ENCODE data around the gene PAQR6. TPM values are rescaled to one million over a fixed set of nuclear protein-coding genes. Genes with fewer than 3 reads are reported as not detected.
"Not testable (repeated sequence)": the region's sequence is repeated elsewhere in the genome, so short reads cannot be mapped to it uniquely, and the experiment has no call there.

The PAQR6 gene
- total RNA-seq, 1 experiment from 2014 or later, result 1.7 TPM

DNA sequence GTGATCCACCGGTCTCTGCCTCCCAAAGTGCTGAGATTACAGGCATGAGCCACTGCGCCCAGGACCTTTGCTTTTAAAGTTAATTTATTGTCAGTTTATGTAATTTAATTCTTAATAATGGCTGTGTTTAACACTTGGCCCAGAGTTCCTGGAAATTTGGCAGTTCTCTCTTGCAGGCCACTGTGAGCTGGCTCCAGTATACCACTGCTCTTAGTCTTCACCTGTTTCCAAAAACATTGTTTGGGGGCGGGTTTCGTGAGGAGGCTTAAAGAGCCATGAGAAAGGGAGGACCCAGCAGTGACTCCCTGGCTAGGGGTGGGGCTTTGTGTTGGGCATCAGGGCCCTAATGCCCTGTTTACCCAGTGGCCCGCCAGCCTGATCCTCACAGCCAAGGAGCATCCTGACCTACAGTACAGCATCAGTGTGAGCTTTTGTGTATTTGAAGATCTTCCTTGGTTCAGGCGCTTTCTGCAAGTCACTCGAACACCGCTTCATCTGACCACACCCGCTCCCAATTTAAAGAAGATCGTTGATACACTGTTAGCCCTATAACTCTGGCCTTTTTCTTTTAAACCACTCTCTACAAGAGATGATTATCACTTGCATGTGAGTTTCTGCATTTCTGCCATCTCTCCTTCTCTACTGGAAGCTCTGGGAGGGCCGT lies 17.9 kb downstream of the PAQR6 start:
- Histone ChIP-seq H3K27ac (no peak overlapping the region), H3K36me3 (peaks cover 6% of the 10 kb centered on the region; the same call in 1 of the 2 replicates), H3K4me3 (no peak overlapping the region)

GRCh38 chr1:156228501-156228900 lies 19.4 kb downstream of the PAQR6 start:
- peaks cover 13% of the 10 kb centered on the region; the same call in 1 of the 2 replicates for H3K36me3 ChIP-seq
- H3K27me3 ChIP-seq, result no peaks in the 10 kb centered on the region
- no peaks in the 10 kb centered on the region for H3K4me1 ChIP-seq
- H3K4me3 ChIP-seq, result no peak overlapping the region
- H3K27ac ChIP-seq, result no peak overlapping the region
- no peak for DNase-seq
- H3K9me3 ChIP-seq (replicated peaks), result no peaks in the 10 kb centered on the region

More for the DNA sequence above, 17.9 kb downstream of the PAQR6 start:
- DNase-seq, result no peak
- no peaks in the 10 kb centered on the region for H3K27me3 ChIP-seq
- H3K9me3 ChIP-seq (replicated peaks), result no peaks in the 10 kb centered on the region
- H3K4me1 ChIP-seq, result no peaks in the 10 kb centered on the region

DNA sequence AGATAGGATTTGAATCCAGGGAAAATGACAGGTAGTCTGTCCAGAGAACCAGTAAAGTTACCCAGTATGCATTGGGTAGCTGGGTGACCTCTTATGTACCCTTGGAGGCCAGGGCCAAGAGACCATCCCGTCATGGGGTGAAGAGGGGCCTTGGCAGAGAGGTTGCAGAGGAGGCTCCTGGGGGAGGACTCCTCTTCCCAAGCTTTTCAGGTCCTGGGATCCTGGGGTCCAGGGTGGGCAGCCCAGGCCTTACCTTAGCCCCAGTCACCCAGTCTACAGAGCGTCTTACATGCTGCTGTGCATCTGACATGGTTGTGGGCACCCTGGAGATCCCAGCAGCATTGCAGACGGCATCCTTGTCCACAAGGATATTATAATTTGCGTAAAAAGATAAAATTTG lies 21.1 kb downstream of the PAQR6 start:
- no peak overlapping the region for H3K27ac ChIP-seq
- no peaks in the 10 kb centered on the region for H3K4me1 ChIP-seq
- DNase-seq, result no peak
- no peak overlapping the region for H3K4me3 ChIP-seq
- H3K36me3 ChIP-seq, result peaks cover 19% of the 10 kb centered on the region
- no peaks in the 10 kb centered on the region for H3K9me3 ChIP-seq (replicated peaks)
- H3K27me3 ChIP-seq, result no peaks in the 10 kb centered on the region

- no peak overlapping the region for H3K27ac ChIP-seq
- H3K9me3 ChIP-seq (replicated peaks), result no peaks in the 10 kb centered on the region
- no peak for DNase-seq
- no peaks in the 10 kb centered on the region for H3K27me3 ChIP-seq
- peaks cover 19% of the 10 kb centered on the region for H3K36me3 ChIP-seq
- H3K4me1 ChIP-seq, result no peaks in the 10 kb centered on the region
- no peak overlapping the region for H3K4me3 ChIP-seq
Observed at GRCh38 chr1:156226116-156226538, 21.7 kb downstream of the PAQR6 start.

GRCh38 chr1:156225677-156226014 lies 22.2 kb downstream of the PAQR6 start:
- H3K4me3 ChIP-seq, result no peak overlapping the region
- H3K27me3 ChIP-seq, result no peaks in the 10 kb centered on the region
- H3K27ac ChIP-seq, result no peak overlapping the region
- H3K36me3 ChIP-seq, result peaks cover 21% of the 10 kb centered on the region
- no peaks in the 10 kb centered on the region for H3K9me3 ChIP-seq (replicated peaks)
- DNase-seq, result no peak
- H3K4me1 ChIP-seq, result no peaks in the 10 kb centered on the region

- H3K36me3 ChIP-seq, result peaks cover 22% of the 10 kb centered on the region
- no peaks in the 10 kb centered on the region for H3K9me3 ChIP-seq (replicated peaks)
- no peaks in the 10 kb centered on the region for H3K27me3 ChIP-seq
- H3K4me1 ChIP-seq, result no peaks in the 10 kb centered on the region
- H3K27ac ChIP-seq, result no peak overlapping the region
- H3K4me3 ChIP-seq, result no peak overlapping the region
- no peak for DNase-seq
Observed at GRCh38 chr1:156221986-156222692, 25.7 kb downstream of the PAQR6 start.

DNA sequence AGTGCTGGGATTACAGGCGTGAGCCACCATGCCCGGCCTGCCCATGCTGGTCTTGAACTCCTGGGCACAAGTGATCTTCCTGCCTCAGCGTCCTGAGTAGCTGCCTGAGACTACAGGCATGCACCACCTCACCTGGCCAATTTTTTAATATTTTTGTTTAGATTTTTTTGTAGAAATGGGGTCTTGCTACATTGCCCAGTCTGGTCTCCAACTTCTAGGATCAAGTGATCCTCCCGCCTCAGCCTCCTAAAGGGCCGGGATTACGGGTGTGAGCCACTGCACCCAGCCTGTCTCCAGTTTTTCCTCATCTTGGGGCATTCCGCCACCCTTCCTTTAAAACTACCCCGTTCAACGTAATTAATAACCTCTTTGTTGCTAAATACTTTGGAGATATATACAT lies 27.6 kb downstream of the PAQR6 start:
- H3K27ac ChIP-seq, result no peak overlapping the region
- peaks cover 17% of the 10 kb centered on the region for H3K36me3 ChIP-seq
- H3K9me3 ChIP-seq (replicated peaks), result no peaks in the 10 kb centered on the region
- H3K4me1 ChIP-seq, result no peaks in the 10 kb centered on the region
- no peaks in the 10 kb centered on the region for H3K27me3 ChIP-seq
- H3K4me3 ChIP-seq, result no peak overlapping the region
- no peak for DNase-seq

DNA sequence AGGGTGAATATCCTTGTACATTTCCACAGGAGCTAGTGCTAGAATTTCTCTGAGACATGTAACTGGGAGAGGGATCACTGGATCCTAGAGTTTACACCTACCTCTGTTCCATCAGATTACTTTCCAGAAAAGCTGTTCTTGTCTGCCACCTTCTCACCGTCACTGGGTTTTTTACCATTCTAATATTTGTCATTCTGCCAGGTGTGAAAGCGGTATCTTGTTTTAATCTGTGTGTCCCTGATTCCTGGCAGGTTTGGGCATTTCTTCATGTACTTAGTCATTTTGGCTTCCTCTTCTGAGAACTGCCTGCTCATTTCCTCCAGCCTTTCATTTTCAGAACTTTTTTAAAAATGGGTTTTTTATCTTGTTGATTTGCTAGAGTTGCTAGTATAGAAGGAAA lies 30.0 kb downstream of the PAQR6 start:
- Histone ChIP-seq H3K36me3 (peaks cover 6% of the 10 kb centered on the region; the same call in 1 of the 2 replicates), H3K4me1 (no peaks in the 10 kb centered on the region), H3K27ac (no peak overlapping the region), H3K4me3 (no peak overlapping the region), H3K9me3 (replicated peaks) (no peaks in the 10 kb centered on the region), H3K27me3 (no peaks in the 10 kb centered on the region)
- DNase-seq, result no peak

- not testable (repeated sequence) for H3K4me1 ChIP-seq; H3K27me3 ChIP-seq; H3K9me3 ChIP-seq (replicated peaks); H3K4me3 ChIP-seq; DNase-seq; H3K27ac ChIP-seq; H3K36me3 ChIP-seq
Observed at GRCh38 chr1:156216361-156217086, 31.3 kb downstream of the PAQR6 start.

DNA sequence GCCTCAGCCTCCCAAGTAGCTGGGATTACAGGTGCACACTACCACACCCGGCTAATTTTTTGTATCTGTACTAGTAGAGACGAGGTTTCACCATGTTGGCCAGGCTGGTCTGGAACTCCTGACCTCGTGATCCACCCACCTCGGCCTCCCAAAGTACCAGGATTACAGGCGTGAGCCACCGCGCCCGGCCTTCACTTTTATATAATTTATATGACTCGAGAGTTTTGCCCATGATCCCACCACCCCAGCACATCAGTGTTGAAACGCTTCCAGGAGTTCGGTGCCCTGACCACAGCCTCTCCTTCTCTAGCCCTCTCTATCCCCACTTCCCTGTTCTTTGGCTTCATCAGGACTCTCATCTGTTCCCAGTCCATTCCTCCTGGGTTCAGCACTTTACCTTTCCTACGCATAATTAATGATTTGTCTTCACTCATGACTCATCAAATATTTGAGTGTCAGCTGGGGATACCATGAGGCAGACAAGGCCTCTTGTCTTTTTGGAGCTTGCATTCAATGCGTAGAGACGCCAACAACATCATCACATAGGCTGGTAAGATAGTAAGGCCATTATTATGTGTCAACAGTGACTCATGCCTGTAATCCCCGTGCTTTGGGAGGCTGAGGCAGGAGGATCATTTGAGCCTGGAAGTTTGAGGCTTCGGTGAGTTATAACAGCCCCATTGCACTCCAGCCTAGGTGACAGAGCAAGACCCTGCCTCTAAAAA lies 33.7 kb downstream of the PAQR6 start:
- no peak overlapping the region for H3K27ac ChIP-seq
- peak overlapping the region; percentile 75 for H3K4me3 ChIP-seq
- H3K4me1 ChIP-seq, result 0 out of 2 replicates have a peak, but pooled peaks cover 5% of the 10 kb centered on the region
- H3K9me3 ChIP-seq (replicated peaks), result no peaks in the 10 kb centered on the region
- no peak for DNase-seq
- no peaks in the 10 kb centered on the region for H3K36me3 ChIP-seq
- no peaks in the 10 kb centered on the region for H3K27me3 ChIP-seq

DNA sequence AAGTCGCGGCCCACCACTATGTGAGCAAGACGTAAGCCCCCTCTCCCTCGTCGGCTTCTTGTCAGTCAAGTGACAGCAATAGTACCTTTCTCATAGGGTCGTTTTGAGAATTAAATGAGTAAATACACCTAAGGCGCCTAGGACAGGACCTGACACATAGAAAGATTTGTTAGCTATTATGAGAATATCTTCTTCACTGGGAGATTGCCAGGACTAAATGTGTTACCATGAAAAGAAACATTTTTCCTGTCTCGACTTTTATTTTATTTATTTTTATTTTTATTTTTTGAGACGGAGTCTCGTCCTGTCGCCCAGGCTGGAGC lies 34.3 kb downstream of the PAQR6 start:
- 0 out of 2 replicates have a peak, but pooled peaks cover 5% of the 10 kb centered on the region for H3K4me1 ChIP-seq

GRCh38 chr1:156212833-156213643 lies 34.8 kb downstream of the PAQR6 start, which contains the start of gene PMF1:
TSS of gene PMF1 (plus strand) at chr1:156213007. CDS start at chr1:156213016, 9 bp downstream.
- DNase-seq, result peak; percentile 96 to 98
- Histone ChIP-seq H3K36me3 (peaks cover 3% of the 10 kb centered on the region; the same call in 1 of the 2 replicates), H3K27me3 (no peaks in the 10 kb centered on the region), H3K27ac (peak within 1 kb of the TSS; percentile 95), H3K9me3 (replicated peaks) (no peaks in the 10 kb centered on the region), H3K4me1 (0 out of 2 replicates have a peak, but pooled peaks cover 5% of the 10 kb centered on the region), H3K4me3 (peak within 1 kb of the TSS; percentile 75)

More for the DNA sequence above, 34.3 kb downstream of the PAQR6 start:
- Histone ChIP-seq H3K36me3 (peaks cover 3% of the 10 kb centered on the region; the same call in 1 of the 2 replicates), H3K4me3 (peak overlapping the region; percentile 75), H3K9me3 (replicated peaks) (no peaks in the 10 kb centered on the region), H3K27me3 (no peaks in the 10 kb centered on the region), H3K27ac (peak overlapping the region; percentile 95)
- no peak for DNase-seq

GRCh38 chr1:156212130-156212529 lies 35.7 kb downstream of the PAQR6 start:
- H3K27me3 ChIP-seq, result no peaks in the 10 kb centered on the region
- H3K27ac ChIP-seq, result peak overlapping the region; percentile 95
- 0 out of 2 replicates have a peak, but pooled peaks cover 5% of the 10 kb centered on the region for H3K4me1 ChIP-seq
- H3K36me3 ChIP-seq, result peaks cover 3% of the 10 kb centered on the region; the same call in 1 of the 2 replicates
- no peaks in the 10 kb centered on the region for H3K9me3 ChIP-seq (replicated peaks)
- no peak for DNase-seq
- H3K4me3 ChIP-seq, result peak overlapping the region; percentile 75

DNA sequence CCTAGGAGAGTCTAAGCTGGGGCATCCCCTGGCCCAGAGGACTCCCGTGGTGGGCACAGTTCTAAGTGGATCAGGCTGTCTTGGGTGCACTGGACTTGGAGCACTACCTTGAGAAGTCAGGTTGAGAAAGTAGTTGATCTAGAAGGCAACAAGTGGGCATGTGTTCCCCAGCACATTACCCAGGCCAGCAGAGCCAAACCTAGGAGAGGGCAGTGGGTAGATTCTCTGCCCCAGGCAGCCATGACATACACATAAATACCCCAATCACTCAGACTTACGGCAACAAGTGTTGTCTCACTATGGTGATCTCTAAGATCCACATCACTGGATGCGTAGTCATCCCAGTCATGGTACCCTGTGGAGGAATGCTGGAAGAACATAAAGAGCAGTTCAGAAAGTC lies 36.6 kb downstream of the PAQR6 start:
- no peak overlapping the region for H3K27ac ChIP-seq
- 0 out of 2 replicates have a peak, but pooled peaks cover 5% of the 10 kb centered on the region for H3K4me1 ChIP-seq
- DNase-seq, result no peak
- H3K9me3 ChIP-seq (replicated peaks), result no peaks in the 10 kb centered on the region
- no peaks in the 10 kb centered on the region for H3K27me3 ChIP-seq
- H3K36me3 ChIP-seq, result peaks cover 3% of the 10 kb centered on the region; the same call in 1 of the 2 replicates
- no peak overlapping the region for H3K4me3 ChIP-seq
